ENCODE results near the gene PLEKHB2. TPM values are rescaled to one million over a fixed set of nuclear protein-coding genes. Genes with fewer than 3 reads are reported as not detected.
A peak's percentile ranks its signal among the peaks of the same experiment; 100 is the strongest.

The PLEKHB2 gene
- total and polyA plus RNA-seq, 10 of the 15 experiments (the other 5 are each of a cell fraction or from before 2014, with no cell fraction given): 12.3 to 55.6 (median 26.2) TPM

- TF ChIP-seq CBX5 (IDR thresholded peaks at IDR 0.05; ENCODE audit: low read depth): 0 out of 2 replicates have a peak, but pooled peaks have one; percentile 36
- 0 out of 2 replicates have a peak, but pooled peaks have one; percentile 41 for TF ChIP-seq RBBP5 (conservative IDR thresholded peaks at IDR 0.05)
- TF ChIP-seq RFX5 (IDR thresholded peaks at IDR 0.05; ENCODE audit: low read depth, low read length): no peak
- no peak for TF ChIP-seq SUPT20H (IDR thresholded peaks at IDR 0.05; ENCODE audit: borderline replicate concordance, control insufficient read depth, low read depth, low read length)
- TF ChIP-seq, protein P1, sequence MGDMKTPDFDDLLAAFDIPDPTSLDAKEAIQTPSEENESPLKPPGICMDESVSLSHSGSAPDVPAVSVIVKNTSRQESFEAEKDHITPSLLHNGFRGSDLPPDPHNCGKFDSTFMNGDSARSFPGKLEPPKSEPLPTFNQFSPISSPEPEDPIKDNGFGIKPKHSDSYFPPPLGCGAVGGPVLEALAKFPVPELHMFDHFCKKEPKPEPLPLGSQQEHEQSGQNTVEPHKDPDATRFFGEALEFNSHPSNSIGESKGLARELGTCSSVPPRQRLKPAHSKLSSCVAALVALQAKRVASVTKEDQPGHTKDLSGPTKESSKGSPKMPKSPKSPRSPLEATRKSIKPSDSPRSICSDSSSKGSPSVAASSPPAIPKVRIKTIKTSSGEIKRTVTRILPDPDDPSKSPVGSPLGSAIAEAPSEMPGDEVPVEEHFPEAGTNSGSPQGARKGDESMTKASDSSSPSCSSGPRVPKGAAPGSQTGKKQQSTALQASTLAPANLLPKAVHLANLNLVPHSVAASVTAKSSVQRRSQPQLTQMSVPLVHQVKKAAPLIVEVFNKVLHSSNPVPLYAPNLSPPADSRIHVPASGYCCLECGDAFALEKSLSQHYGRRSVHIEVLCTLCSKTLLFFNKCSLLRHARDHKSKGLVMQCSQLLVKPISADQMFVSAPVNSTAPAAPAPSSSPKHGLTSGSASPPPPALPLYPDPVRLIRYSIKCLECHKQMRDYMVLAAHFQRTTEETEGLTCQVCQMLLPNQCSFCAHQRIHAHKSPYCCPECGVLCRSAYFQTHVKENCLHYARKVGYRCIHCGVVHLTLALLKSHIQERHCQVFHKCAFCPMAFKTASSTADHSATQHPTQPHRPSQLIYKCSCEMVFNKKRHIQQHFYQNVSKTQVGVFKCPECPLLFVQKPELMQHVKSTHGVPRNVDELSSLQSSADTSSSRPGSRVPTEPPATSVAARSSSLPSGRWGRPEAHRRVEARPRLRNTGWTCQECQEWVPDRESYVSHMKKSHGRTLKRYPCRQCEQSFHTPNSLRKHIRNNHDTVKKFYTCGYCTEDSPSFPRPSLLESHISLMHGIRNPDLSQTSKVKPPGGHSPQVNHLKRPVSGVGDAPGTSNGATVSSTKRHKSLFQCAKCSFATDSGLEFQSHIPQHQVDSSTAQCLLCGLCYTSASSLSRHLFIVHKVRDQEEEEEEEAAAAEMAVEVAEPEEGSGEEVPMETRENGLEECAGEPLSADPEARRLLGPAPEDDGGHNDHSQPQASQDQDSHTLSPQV (IDR thresholded peaks at IDR 0.05): no peak
- TF ChIP-seq CHD2 (IDR thresholded peaks at IDR 0.05; ENCODE audit: borderline replicate concordance, low read depth, low read length): no peak
- TF ChIP-seq ZSCAN29 (IDR thresholded peaks at IDR 0.05): no peak
- TF ChIP-seq POLR2AphosphoS5 (IDR thresholded peaks at IDR 0.05; ENCODE audit: low read length): peak; percentile 18; the same call in 1 of the 2 replicates
These were observed 11.3 kb upstream of the PLEKHB2 start (continued) for GRCh38 chr2:131093696-131094462.

Data from GM12878 (cell line).